Heart left ventricle (tissue), 16 donors: ENCODE measurements around the gene PSRC1. TPM values are rescaled to one million over a fixed set of nuclear protein-coding genes. Genes with fewer than 3 reads are reported as not detected.

ENCODE experiments used
- ATAC-seq, 4 donors: fragments of 200-7000 bp; cut with Tn5 transposase; one replicate each; pipeline ENCODE4 v1.9.1; 2020 to 2022; ENCODE audit warnings: moderate library complexity in 4 of 4, mild to moderate bottlenecking in 3 of 4, moderate number of reproducible peaks in 1 of 4
- DNase-seq, 5 donors: peaks; one replicate each; pipeline ENCODE4 v3.0.0-alpha.2; 2020
- H3K27ac ChIP-seq, 12 donors: fragments of 200-600 bp; sonication (generic) in 4 of 12; one replicate each; pipeline versions ENCODE4 v1.5.0 to v1.8.0; 2016 to 2022; ENCODE audit warnings: mild to moderate bottlenecking in 2 of 12
- H3K27me3 ChIP-seq, 9 donors: fragments of 200-600 bp; sonication (generic) in 2 of 9; one replicate each; pipeline versions ENCODE4 v1.5.1 to v1.8.0; 2016 to 2022; ENCODE audit warnings: mild to moderate bottlenecking in 3 of 9
- H3K36me3 ChIP-seq, 9 donors: fragments of 200-600 bp; sonication (generic) in 2 of 9; one replicate each; pipeline versions ENCODE4 v1.5.0 to v1.8.0; 2018 to 2022; ENCODE audit warnings: mild to moderate bottlenecking in 2 of 9
- H3K4me1 ChIP-seq, 12 donors: fragments of 200-600 bp; sonication (generic) in 4 of 12; one replicate each; pipeline versions ENCODE4 v1.5.0 to v1.8.0; 2016 to 2022; ENCODE audit warnings: mild to moderate bottlenecking in 3 of 12
- H3K4me3 ChIP-seq, 12 donors: fragments of 200-600 bp; sonication (generic) in 4 of 12; one replicate each; pipeline versions ENCODE4 v1.5.0 to v1.8.0; 2017 to 2022; ENCODE audit warnings: mild to moderate bottlenecking in 9 of 12, moderate library complexity in 4 of 12
- H3K9me3 ChIP-seq, 12 donors: fragments of 200-600 bp; sonication (generic) in 4 of 12; one replicate each; pipeline versions ENCODE4 v1.5.0 to v1.8.0; 2016 to 2022; ENCODE audit warnings: mild to moderate bottlenecking in 1 of 12
- POLR2A ChIP-seq, 2 donors: fragments of 450-650 bp; IDR thresholded peaks; one replicate each; pipeline ENCODE4 v1.6.1; 2017; ENCODE audit warnings: antibody characterized with exemption in 2 of 2, mild to moderate bottlenecking in 2 of 2, moderate library complexity in 2 of 2
- WGBS, 4 donors: extraction: QIAGEN DNeasy Blood & Tissue Kit in 2 of 4; methylation state at CpG; one replicate each; pipeline versions ENCODE4 v1.1.5 to v1.1.7; 2013 to 2018; 5-methylcytosine and 5-hydroxymethylcytosine counted together
- intact Hi-C, 10 donors: fragments of 100-400 bp; cut with DNase I; formaldehyde crosslinking; loops; one replicate each; pipeline versions ENCODE4 v1.11.1 to v1.14.2; 2022
- polyA plus RNA-seq, 2 donors: library from polyadenylated mRNA; stranded (reverse); fragments of 200-250 nt; gene quantifications; one replicate each; pipeline ENCODE4 v1.2.3, GENCODE V29; 2013
- total RNA-seq, 9 donors: library from RNA; depleted of rRNA in 2 of 9; stranded (reverse); fragments of >200 nt in 2 of 9; fragmentation: NEBNext Ultra II Directional in 3 of 9; extraction: Animal tissue kit (Norgen Biotek cat#: 25700) in 3 of 9; gene quantifications; one replicate each; pipeline versions ENCODE4 v1.1.0 to v1.2.4, GENCODE V29; 2016 to 2023
- TF ChIP-seq, protein P1 (sequence below), 12 donors: fragments of 200-600 bp; sonication (generic) in 4 of 12; IDR thresholded peaks; one replicate each; pipeline versions ENCODE4 v1.5.0 to v1.8.0; 2018 to 2022; ENCODE audit warnings: antibody characterized with exemption in 12 of 12, mild to moderate bottlenecking in 5 of 12
- donor health status: ischemic (EF 13 %, LVEDD 7.1; RV severe dilation, severe dysfunction).
- donor health status: healthy with polysubstance abuse.
- donor health status: DM: no; HTN: yes; CAD: no.
- donor health status: DM: no; HTN: no; CAD: no.
- donor health status: ischemic (EF 25% LVEDD 6.9; RV normal size, moderate dysfunction).
- donor health status: ischemic (EF 25% LVEDD 5.7; RV mildly dilated, moderate dysfunction).
- donor health status: healthy.
- donor health status: DM: yes; HTN: yes; CAD: no.
- donor health status: ischemic (EF 35%, LVEDD 5.7; RV mildly dilated, moderate dysfunction).
- donor health status: nonischemic (EF 11% LVEDD 7.7; RV severe dilation, severe dysfunction).
- donor health status: DM: yes; HTN: yes; CAD: no.
- donor health status: PGD.
- donor health status: ischemic (EF 29% LVEDD 5.4; RV normal size, mild dysfunction).
- donor health status: nonischemic (EF 23%, LVEDD 6.1; RV moderate dilation, normal function).

PSRC1 gene
- total and polyA plus RNA-seq, 11 donors = 0.23 to 3.6 (median 0.85) TPM; not detected in 1

DNA sequence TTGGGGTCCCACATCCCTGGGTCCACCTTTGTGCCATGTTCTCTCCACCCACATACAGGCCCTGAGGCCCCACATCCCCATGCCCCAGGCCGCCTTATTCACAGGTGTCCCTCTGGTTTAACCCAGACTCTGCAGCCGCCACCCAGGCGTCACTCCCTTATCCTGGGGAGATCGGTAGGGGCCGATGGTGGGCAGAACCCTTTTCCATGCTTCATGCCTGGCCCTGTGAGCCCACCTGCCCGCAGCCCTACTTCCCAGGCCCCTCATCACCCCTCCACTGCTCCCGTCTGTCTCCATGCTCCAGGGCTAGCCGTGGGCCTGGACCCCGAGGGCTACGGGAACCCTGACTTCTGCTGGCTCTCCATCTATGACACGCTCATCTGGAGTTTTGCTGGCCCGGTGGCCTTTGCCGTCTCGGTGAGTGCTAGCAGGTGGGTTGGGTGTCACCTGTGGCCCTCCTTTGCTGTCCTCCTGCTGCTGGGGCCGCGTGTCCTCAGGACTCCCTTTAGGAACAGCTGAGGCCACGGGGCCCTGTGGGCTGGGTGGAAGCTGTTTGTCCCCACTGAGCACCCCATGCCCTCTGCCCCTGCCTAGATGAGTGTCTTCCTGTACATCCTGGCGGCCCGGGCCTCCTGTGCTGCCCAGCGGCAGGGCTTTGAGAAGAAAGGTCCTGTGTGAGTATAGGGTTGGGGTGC lies 12.2 kb downstream of the PSRC1 start:
- intact Hi-C loops = loop anchor here in 1 of 10 donors (10.0 kb wide), 1 partner anchor 264 kb away; the partner anchor contains the start of gene GPR61
- Histone ChIP-seq H3K4me3 (no peak overlapping the region), H3K27ac (no peak overlapping the region), H3K36me3 (no peaks in the 10 kb centered on the region), H3K27me3 (no peaks in the 10 kb centered on the region), H3K4me1 (no peaks in the 10 kb centered on the region), H3K9me3 (no peaks in the 10 kb centered on the region)
- 90 to 97% (median 92%) methylated on average over 17 to 20 of the region's 20 CpGs for WGBS, 4 donors
- TF ChIP-seq, protein P1, sequence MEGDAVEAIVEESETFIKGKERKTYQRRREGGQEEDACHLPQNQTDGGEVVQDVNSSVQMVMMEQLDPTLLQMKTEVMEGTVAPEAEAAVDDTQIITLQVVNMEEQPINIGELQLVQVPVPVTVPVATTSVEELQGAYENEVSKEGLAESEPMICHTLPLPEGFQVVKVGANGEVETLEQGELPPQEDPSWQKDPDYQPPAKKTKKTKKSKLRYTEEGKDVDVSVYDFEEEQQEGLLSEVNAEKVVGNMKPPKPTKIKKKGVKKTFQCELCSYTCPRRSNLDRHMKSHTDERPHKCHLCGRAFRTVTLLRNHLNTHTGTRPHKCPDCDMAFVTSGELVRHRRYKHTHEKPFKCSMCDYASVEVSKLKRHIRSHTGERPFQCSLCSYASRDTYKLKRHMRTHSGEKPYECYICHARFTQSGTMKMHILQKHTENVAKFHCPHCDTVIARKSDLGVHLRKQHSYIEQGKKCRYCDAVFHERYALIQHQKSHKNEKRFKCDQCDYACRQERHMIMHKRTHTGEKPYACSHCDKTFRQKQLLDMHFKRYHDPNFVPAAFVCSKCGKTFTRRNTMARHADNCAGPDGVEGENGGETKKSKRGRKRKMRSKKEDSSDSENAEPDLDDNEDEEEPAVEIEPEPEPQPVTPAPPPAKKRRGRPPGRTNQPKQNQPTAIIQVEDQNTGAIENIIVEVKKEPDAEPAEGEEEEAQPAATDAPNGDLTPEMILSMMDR (IDR thresholded peaks at IDR 0.05) = no peak
- TF ChIP-seq POLR2A (IDR thresholded peaks at IDR 0.05) = no peak
- DNase-seq (no peak), ATAC-seq (no peak)

DNA sequence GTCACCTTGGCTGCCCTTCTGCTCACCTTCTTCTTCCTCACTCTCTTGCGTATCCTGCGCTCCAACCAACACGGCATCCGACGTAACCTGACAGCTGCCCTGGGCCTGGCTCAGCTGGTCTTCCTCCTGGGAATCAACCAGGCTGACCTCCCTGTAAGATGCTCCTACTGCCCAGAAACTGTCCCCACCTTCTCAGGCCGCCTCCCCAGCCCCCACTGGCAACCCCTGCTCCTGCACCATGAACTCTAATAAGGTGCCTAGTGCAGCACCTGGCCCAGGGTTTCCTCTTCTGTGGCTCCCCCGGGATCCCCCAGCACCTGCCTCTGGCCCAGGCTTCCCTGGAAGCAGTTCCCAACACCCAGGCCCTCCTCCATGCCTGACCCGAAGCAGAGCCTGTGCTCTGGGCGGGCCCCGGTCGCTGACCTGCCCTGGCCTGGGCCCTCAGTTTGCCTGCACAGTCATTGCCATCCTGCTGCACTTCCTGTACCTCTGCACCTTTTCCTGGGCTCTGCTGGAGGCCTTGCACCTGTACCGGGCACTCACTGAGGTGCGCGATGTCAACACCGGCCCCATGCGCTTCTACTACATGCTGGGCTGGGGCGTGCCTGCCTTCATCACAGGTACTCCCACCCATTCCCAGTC lies 12.8 kb downstream of the PSRC1 start:
- 92 to 96% (median 95%) methylated on average over 17 of the region's 17 CpGs for WGBS, 4 donors
- Histone ChIP-seq H3K36me3 (no peaks in the 10 kb centered on the region), H3K4me3 (no peak overlapping the region), H3K27ac (no peak overlapping the region), H3K4me1 (no peaks in the 10 kb centered on the region), H3K9me3 (no peaks in the 10 kb centered on the region), H3K27me3 (no peaks in the 10 kb centered on the region)
- ATAC-seq (no peak), DNase-seq (no peak)
- intact Hi-C loops = loop anchor here in 2 of 10 donors (10.0 kb wide), 1 partner anchor 265 kb away; the partner anchor contains the start of gene GPR61 (in 2 of the 2)
- TF ChIP-seq, protein P1 (IDR thresholded peaks at IDR 0.05) = no peak
- TF ChIP-seq POLR2A (IDR thresholded peaks at IDR 0.05) = no peak

DNA sequence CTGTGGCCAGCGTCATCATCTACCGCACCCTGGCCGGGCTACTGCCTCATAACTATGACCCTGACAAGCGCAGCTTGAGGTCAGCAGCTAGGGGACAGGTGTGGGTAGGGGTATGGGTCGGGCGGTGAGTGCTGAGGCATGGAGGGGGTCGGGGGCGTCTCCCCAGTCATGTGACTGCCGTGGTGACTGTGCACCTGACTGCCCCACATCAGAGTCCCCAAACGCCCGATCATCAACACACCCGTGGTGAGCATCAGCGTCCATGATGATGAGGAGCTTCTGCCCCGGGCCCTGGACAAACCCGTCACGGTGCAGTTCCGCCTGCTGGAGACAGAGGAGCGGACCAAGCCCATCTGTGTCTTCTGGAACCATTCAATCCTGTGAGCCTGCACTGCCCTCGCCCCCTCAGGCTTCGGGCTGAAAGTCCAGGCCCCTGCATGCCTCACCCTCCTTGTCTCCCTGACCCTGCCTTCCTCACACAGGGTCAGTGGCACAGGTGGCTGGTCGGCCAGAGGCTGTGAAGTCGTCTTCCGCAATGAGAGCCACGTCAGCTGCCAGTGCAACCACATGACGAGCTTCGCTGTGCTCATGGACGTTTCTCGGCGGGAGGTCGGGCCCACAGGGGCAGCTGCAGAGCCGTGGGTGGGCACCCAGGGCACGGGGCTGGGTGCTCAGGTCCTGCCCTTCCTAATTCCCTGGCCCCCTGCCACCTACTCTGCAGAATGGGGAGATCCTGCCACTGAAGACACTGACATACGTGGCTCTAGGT lies 13.5 kb downstream of the PSRC1 start:
- H3K36me3 ChIP-seq = no peaks in the 10 kb centered on the region
- no peak overlapping the region for H3K27ac ChIP-seq
- no peaks in the 10 kb centered on the region for H3K9me3 ChIP-seq
- ATAC-seq (no peak), DNase-seq (no peak)
- no peak overlapping the region for H3K4me3 ChIP-seq
- WGBS, 4 donors = 89 to 92% (median 91%) methylated on average over 24 to 33 of the region's 33 CpGs
- H3K27me3 ChIP-seq = no peaks in the 10 kb centered on the region
- TF ChIP-seq, protein P1 (IDR thresholded peaks at IDR 0.05) = no peak
- intact Hi-C loops = loop anchor here in 1 of 10 donors (10.0 kb wide), 1 partner anchor 265 kb away; the partner anchor contains the start of gene GPR61
- no peaks in the 10 kb centered on the region for H3K4me1 ChIP-seq
